AG04449 (cell line): ENCODE results near the gene CNN2.

Source experiments
- CTCF ChIA-PET: fragments of 350-600 bp; formaldehyde crosslinking; extraction: SDS; loops from one replicate; lab custom pipeline; 2021; ENCODE audit warnings: antibody characterized with exemption; lab: Yijun Ruan, JAX
- POLR2A ChIA-PET: fragments of 400-600, 350-600 bp; formaldehyde crosslinking; extraction: SDS; loops from one replicate; lab custom pipeline; 2020; ENCODE audit warnings: antibody characterized with exemption, inconsistent platforms; lab: Yijun Ruan, JAX
- DNase-seq: peaks from one replicate; pipeline ENCODE4 v3.0.0-alpha.2; 2010; ENCODE audit warnings: low read depth, low spot score
- H3K4me3 ChIP-seq: 2 replicates; pipeline ENCODE4 v1.5.1; 2011; ENCODE audit warnings: low read depth, mild to moderate bottlenecking, control low read depth, low read length
- TF ChIP-seq, protein P1 (sequence below): IDR thresholded peaks from one replicate; pipeline ENCODE4 v1.5.1; 2011; ENCODE audit warnings: mild to moderate bottlenecking, moderate library complexity, low read length, control low read depth, inconsistent platforms; ENCODE audit not compliant: insufficient read depth; ENCODE audit errors: missing control alignments

Gene CNN2

DNA sequence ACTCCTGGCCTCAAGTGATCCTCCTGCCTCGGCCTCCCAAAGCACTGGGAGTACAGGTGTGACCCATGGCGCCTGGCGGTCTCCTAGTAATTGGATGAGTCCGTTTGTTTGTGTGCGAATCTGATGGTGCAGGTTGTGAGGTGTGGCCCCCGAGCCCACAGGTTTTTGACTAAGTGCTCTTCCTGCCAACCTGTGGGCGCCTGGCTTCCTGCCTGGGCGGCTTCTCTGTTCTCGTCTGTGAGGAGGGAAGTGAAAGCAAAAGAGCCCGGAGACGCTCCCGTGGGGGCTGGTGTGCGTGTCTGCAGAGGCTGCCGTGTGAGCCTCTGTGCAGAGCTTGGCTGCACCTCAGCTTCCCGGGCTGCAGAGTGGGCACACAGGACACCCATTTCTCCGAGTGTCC, 50.5 kb downstream of the CNN2 start:
- no peak overlapping the region for H3K4me3 ChIP-seq
- TF ChIP-seq, protein P1, sequence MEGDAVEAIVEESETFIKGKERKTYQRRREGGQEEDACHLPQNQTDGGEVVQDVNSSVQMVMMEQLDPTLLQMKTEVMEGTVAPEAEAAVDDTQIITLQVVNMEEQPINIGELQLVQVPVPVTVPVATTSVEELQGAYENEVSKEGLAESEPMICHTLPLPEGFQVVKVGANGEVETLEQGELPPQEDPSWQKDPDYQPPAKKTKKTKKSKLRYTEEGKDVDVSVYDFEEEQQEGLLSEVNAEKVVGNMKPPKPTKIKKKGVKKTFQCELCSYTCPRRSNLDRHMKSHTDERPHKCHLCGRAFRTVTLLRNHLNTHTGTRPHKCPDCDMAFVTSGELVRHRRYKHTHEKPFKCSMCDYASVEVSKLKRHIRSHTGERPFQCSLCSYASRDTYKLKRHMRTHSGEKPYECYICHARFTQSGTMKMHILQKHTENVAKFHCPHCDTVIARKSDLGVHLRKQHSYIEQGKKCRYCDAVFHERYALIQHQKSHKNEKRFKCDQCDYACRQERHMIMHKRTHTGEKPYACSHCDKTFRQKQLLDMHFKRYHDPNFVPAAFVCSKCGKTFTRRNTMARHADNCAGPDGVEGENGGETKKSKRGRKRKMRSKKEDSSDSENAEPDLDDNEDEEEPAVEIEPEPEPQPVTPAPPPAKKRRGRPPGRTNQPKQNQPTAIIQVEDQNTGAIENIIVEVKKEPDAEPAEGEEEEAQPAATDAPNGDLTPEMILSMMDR, result no peak
- ChIA-PET POLR2A (no interaction called here), CTCF (interaction anchor here (1.5 kb wide), 1 partner anchor 12 kb away, joined by 7 read pairs; no protein-coding TSS in a partner anchor)
- DNase-seq, result no peak

DNA sequence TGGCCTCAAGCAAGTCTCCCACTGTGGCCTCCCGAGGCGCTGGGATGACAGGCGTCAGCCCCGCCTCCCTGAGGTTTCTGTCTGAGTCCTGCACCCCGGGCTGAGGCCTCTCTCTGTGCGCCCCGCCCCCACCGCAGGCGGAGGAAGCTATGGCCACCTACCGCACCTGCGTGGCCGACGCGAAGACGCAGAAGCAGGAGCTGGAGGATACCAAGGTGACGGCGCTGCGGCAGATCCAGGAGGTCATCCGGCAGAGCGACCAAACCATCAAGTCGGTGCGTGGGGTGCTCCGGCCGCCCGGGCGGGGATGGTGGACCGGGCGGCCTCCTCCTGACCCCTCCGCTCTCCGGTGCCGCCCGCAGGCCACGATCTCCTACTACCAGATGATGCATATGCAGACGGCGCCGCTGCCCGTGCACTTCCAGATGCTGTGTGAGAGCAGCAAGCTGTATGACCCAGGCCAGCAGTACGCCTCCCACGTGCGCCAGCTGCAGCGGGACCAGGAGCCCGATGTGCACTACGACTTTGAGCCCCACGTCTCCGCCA, 53.2 kb downstream of the CNN2 start:
- ChIA-PET CTCF (interaction anchor here (0.7 to 2.0 kb wide), 2 partner anchors 13 to 15 kb away, joined by 3 to 11 read pairs; no protein-coding TSS in a partner anchor), POLR2A (interaction anchor here (1.1 kb wide), 1 partner anchor 15 kb away, joined by 5 read pairs; no protein-coding TSS in a partner anchor)
- TF ChIP-seq, protein P1, result no peak

DNA sequence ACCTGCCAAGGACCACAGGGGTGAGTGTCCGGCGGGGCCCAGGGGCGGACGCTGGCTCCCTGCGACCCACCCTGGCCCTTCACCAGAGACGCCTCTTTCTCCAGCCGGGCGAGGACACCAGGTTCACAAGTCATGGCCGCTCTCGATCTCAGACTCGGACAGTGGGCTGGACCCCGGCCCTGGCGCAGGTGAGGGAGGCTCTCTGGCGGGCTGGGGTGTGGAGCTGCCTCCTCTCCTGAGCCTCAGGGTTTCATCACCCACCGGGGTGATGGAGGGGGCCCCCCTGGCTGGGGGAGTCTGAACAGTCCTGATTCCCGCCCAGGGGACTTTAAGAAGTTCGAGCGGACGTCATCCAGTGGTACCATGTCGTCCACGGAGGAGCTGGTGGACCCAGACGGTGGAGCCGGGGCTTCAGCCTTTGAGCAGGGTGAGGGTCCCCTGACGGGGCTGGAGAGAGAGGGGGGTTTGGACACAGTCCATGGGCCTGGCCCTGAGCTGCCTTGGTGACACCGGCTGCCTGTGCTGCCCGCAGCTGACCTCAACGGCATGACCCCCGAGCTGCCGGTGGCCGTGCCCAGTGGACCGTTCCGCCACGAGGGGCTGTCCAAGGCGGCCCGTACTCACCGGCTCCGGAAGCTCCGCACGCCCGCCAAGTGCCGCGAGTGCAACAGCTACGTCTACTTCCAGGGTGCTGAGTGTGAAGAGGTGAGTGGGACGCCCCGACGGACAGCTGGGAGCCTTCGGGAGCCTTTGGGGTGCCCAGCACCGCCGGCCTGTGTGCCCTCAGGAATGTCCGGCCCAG, 54.2 kb downstream of the CNN2 start:
- H3K4me3 ChIP-seq, result no peak overlapping the region
- DNase-seq, result no peak
- TF ChIP-seq, protein P1, result no peak
- ChIA-PET CTCF (interaction anchor here (0.7 to 2.0 kb wide), 5 partner anchors 10 to 61 kb away, joined by 3 to 11 read pairs (median 4); partner anchors contain the start of gene ARHGAP45), POLR2A (interaction anchor here (0.6 to 1.1 kb wide), 3 partner anchors 14 to 50 kb away, joined by 3 to 5 read pairs (median 5); no protein-coding TSS in a partner anchor)

More for the DNA sequence above, 53.2 kb downstream of the CNN2 start:
- no peak overlapping the region for H3K4me3 ChIP-seq
- no peak for DNase-seq

DNA sequence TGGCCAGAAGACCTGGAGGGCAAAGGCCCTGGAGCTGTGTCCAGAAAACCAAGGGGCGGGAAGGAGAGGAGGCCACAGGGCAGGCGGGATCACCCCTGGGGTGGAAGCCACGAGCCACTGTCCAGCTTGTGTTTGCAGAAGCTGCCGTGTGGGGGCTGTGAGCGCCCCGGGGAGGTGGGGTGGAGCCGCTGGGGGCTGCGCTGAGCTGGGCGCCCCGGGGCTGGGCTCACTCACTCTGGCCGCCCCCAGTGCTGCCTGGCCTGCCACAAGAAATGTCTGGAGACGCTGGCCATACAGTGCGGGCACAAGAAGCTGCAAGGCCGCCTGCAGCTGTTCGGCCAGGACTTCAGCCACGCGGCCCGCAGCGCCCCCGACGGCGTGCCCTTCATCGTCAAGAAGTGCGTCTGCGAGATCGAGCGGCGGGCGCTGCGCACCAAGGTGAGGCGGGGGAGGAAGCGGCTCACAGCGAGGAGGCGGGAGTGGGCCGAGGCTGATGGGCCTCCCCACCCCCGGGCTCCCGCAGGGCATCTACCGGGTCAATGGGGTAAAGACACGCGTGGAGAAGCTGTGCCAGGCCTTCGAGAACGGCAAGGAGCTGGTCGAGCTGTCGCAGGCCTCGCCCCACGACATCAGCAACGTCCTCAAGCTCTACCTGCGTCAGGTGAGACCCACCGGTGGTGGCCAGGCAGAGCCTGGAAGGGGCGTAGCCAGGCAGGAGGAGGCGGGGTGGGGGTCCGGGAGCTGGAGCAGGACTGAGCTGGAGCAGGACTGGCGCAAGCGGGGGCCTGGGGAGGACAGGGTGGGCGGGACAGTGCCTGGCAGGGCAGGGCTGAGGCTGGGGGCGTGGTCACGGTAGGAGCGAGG, 55.1 kb downstream of the CNN2 start:
- CTCF ChIA-PET, result interaction anchor here (1.2 to 2.0 kb wide), 4 partner anchors 9 to 62 kb away, joined by 3 to 11 read pairs (median 4); no protein-coding TSS in a partner anchor
- TF ChIP-seq, protein P1, result no peak
- no peak for DNase-seq
- POLR2A ChIA-PET, result no interaction called here
- H3K4me3 ChIP-seq, result no peak overlapping the region

DNA sequence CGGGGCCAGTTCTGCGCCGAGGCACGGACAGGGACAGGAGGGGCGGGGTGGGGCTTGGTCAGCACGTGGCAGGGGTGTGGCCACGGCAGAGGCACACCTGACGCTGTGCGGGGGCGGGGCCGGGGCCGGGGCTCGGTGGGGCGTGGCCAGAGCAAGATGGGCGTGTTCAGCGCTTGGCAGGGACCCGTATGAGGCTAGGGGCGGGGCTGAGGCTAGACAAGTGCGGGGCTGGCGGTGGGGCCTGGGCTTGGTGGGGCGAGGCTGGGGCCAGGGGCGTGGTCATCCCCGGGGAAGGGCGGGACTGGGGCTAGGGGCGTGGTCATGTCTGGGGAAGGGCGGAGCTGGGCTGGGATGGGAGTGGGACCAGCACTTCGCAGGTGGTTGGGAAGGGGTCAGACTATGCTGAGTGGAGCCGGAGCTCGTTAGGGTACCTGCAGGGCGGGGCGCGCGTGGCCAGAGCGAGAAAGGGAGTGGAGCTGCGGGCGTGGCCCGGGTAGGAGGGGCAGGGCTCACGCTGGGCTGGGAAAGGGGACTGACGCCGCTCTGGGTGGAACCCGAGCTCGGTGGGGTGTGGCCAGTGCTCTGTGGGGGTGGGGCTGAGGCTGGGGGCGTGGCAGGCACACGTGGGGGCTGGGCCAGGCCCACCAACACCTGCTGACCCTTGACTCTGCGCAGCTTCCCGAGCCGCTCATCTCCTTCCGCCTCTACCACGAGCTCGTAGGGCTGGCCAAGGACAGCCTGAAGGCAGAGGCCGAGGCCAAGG, 55.9 kb downstream of the CNN2 start:
- DNase-seq, result no peak
- TF ChIP-seq, protein P1, result no peak
- ChIA-PET POLR2A (interaction anchor here (0.6 kb wide), 2 partner anchors 47 to 54 kb away, joined by 3 read pairs; no protein-coding TSS in a partner anchor), CTCF (interaction anchor here (1.2 to 1.5 kb wide), 3 partner anchors 8 to 62 kb away, joined by 3 to 4 read pairs (median 4); no protein-coding TSS in a partner anchor)
- no peak overlapping the region for H3K4me3 ChIP-seq
